Parathyroid adenoma (tissue), 2 donors: ENCODE data around the gene ADGRG6.

Experiments
- H2AFZ ChIP-seq: fragments of 300-600 bp; sonication (generic); one replicate; pipeline ENCODE4 v1.7.0; 2017; ENCODE audit warnings: antibody characterized with exemption, mild to moderate bottlenecking
- H3K27ac ChIP-seq: fragments of 300-600 bp; sonication (generic); one replicate; pipeline ENCODE4 v1.7.0; 2017
- H3K27me3 ChIP-seq: fragments of 300-600 bp; sonication (generic); one replicate; pipeline ENCODE4 v1.7.0; 2017; ENCODE audit warnings: low read length; ENCODE audit not compliant: control insufficient read depth, insufficient read depth
- H3K36me3 ChIP-seq: fragments of 300-600 bp; sonication (generic); one replicate; pipeline ENCODE4 v1.7.0; 2017; ENCODE audit warnings: low read length; ENCODE audit not compliant: control insufficient read depth, insufficient read depth
- H3K4me1 ChIP-seq: fragments of 300-600 bp; sonication (generic); one replicate; pipeline ENCODE4 v1.7.0; 2017; ENCODE audit warnings: control low read depth
- H3K4me2 ChIP-seq: fragments of 300-600 bp; sonication (generic); one replicate; pipeline ENCODE4 v1.7.0; 2017; ENCODE audit warnings: low read length
- H3K4me3 ChIP-seq: fragments of 300-600 bp; sonication (generic); one replicate; pipeline ENCODE4 v1.7.0; 2017; ENCODE audit warnings: low read depth, low read length
- H3K79me2 ChIP-seq: fragments of 300-600 bp; sonication (generic); one replicate; pipeline ENCODE4 v1.7.0; 2017; ENCODE audit warnings: control low read depth
- H3K9ac ChIP-seq: fragments of 300-600 bp; sonication (generic); one replicate; pipeline ENCODE4 v1.7.0; 2017; ENCODE audit warnings: mild to moderate bottlenecking
- H3K9me3 ChIP-seq: fragments of 300-600 bp; sonication (generic); one replicate; pipeline ENCODE4 v1.7.0; 2017; ENCODE audit warnings: low read length; ENCODE audit not compliant: control insufficient read depth
- CTCF ChIP-seq: fragments of 300-600 bp; sonication (generic); IDR thresholded peaks from one replicate; pipeline ENCODE4 v1.7.0; 2017; ENCODE audit warnings: antibody characterized with exemption, mild to moderate bottlenecking
- donor health status: primary hyperparathyroidism.

The ADGRG6 gene

GRCh38 chr6:142304241-142304640 lies 2.4 kb downstream of the ADGRG6 start:
- TF ChIP-seq CTCF: no peak
- no peaks in the 10 kb centered on the region for H3K79me2 ChIP-seq
- no peaks in the 10 kb centered on the region for H3K36me3 ChIP-seq
- H2AFZ ChIP-seq: no peak overlapping the region
- no peak overlapping the region for H3K4me3 ChIP-seq
- H3K4me2 ChIP-seq: no peak overlapping the region
- no peaks in the 10 kb centered on the region for H3K27me3 ChIP-seq
- H3K9ac ChIP-seq: no peak overlapping the region
- no peak overlapping the region for H3K27ac ChIP-seq
- no peaks in the 10 kb centered on the region for H3K4me1 ChIP-seq
- no peaks in the 10 kb centered on the region for H3K9me3 ChIP-seq

DNA sequence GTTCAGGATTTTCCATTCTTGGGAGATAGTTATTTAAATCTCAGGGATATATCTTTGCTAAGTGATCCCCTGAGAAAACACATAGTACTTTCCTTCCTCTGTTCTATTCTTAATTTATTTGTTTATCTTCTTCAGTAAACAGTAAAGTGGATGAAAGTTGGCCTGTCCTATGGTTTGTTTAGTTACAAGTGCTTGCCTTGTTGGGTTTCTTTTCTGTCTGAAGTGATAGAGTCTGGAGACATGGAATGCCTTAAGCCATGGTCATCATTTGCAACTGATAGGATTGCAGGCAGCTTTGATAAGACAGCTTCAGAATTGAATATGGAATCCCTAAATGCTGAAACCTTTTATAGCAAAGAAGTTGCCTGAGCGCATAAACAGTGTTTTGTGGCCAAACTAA lies 4.9 kb downstream of the ADGRG6 start:
- no peaks in the 10 kb centered on the region for H3K27me3 ChIP-seq
- H2AFZ ChIP-seq: no peak overlapping the region
- H3K9ac ChIP-seq: no peak overlapping the region
- H3K79me2 ChIP-seq: no peaks in the 10 kb centered on the region
- TF ChIP-seq CTCF: no peak
- H3K36me3 ChIP-seq: no peaks in the 10 kb centered on the region
- no peaks in the 10 kb centered on the region for H3K9me3 ChIP-seq
- H3K4me2 ChIP-seq: no peak overlapping the region
- H3K4me1 ChIP-seq: no peaks in the 10 kb centered on the region
- H3K4me3 ChIP-seq: no peak overlapping the region
- H3K27ac ChIP-seq: no peak overlapping the region

DNA sequence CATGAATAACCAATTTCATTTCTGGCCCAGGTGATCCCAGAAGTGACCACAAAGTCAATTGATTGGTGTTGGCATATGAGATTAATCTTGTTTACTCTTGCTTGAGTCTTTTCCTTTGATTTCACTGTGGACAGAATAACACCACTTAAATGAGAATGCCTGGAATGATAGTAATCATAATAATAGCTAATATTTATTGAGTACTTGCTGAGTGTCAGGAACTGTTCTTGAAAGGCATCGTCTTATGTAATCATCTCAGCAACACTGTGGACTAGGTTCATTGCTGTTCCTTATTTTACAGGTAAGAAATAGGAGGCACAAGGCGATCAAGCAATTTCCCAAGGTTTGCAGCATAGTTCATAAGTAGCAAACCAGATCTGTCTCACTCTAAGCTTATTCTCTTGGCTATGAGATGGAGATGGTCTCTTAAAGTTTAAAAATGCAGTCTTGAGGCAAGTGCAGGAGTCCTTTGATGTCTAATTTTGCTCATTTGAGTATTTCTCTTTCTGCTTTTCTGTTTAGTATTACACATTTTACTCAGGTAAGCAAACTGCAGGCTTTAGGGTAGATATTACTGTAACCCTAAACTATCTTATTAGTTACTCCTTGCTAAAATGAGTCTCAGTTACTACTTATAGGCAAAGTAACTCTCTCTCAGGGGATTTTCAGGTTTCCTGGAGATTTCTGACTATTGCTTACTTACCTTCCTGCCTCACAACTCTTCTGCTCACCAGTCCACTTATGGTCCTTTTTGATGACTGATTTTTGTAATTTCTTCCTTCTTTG lies 6.3 kb downstream of the ADGRG6 start:
- Histone ChIP-seq H3K27ac (no peak overlapping the region), H3K79me2 (no peaks in the 10 kb centered on the region), H2AFZ (no peak overlapping the region), H3K4me2 (no peak overlapping the region), H3K27me3 (no peaks in the 10 kb centered on the region), H3K36me3 (no peaks in the 10 kb centered on the region), H3K9me3 (no peaks in the 10 kb centered on the region), H3K4me1 (no peaks in the 10 kb centered on the region), H3K9ac (no peak overlapping the region), H3K4me3 (no peak overlapping the region)
- TF ChIP-seq CTCF: no peak

GRCh38 chr6:142309426-142309825 lies 7.6 kb downstream of the ADGRG6 start:
- no peak overlapping the region for H3K27ac ChIP-seq

More at GRCh38 chr6:142309426-142309825, 7.6 kb downstream of the ADGRG6 start:
- Histone ChIP-seq H3K4me1 (no peaks in the 10 kb centered on the region), H3K79me2 (no peaks in the 10 kb centered on the region), H3K9me3 (no peaks in the 10 kb centered on the region), H3K27me3 (no peaks in the 10 kb centered on the region), H3K36me3 (no peaks in the 10 kb centered on the region), H3K9ac (no peak overlapping the region), H3K4me2 (no peak overlapping the region), H2AFZ (no peak overlapping the region), H3K4me3 (no peak overlapping the region)
- no peak for TF ChIP-seq CTCF
